A172 (cell line): Measurements from ENCODE around the gene TNFRSF1B. TPM values are rescaled to one million over a fixed set of nuclear protein-coding genes. Genes with fewer than 3 reads are reported as not detected.
"Not testable (repeated sequence)": the region's sequence is repeated elsewhere in the genome, so short reads cannot be mapped to it uniquely, and the experiment has no call there.

Experiments
- DNase-seq: peaks from one replicate; pipeline ENCODE4 v3.0.0-alpha.2; 2015; ENCODE audit warnings: low spot score
- total RNA-seq: library from RNA; depleted of rRNA; stranded (reverse); fragments of >200 nt; shearing (Covaris generic); gene quantifications from 2 replicates; pipeline ENCODE4 v1.2.3, GENCODE V29; 2014

TNFRSF1B gene
- total RNA-seq, 1 experiment from 2014 or later = not detected

GRCh38 chr1:12215118-12215961 is 48.5 kb downstream of the TNFRSF1B start:
- DNase-seq = no peak

GRCh38 chr1:12219800-12220199 is 53.0 kb downstream of the TNFRSF1B start:
- no peak for DNase-seq

- DNase-seq = no peak
These were observed 54.1 kb downstream of the TNFRSF1B start for GRCh38 chr1:12220890-12221289.

- not testable (repeated sequence) for DNase-seq
These were observed 55.9 kb downstream of the TNFRSF1B start for GRCh38 chr1:12222700-12223099.

GRCh38 chr1:12224092-12224491 is 57.3 kb downstream of the TNFRSF1B start:
- DNase-seq = not testable (repeated sequence)

- no peak for DNase-seq
These were observed 62.2 kb downstream of the TNFRSF1B start for GRCh38 chr1:12228979-12229378.

- DNase-seq = no peak
These were observed 62.6 kb downstream of the TNFRSF1B start for GRCh38 chr1:12229386-12229834.

GRCh38 chr1:12229835-12230548 is 63.2 kb downstream of the TNFRSF1B start, which contains the start of gene VPS13D:
VPS13D (plus strand) TSS chr1:12230030; CDS start chr1:12234267, 4,237 bp downstream.
- peak; percentile 11 for DNase-seq

GRCh38 chr1:12230549-12231275 is 63.9 kb downstream of the TNFRSF1B start:
- no peak for DNase-seq

GRCh38 chr1:12231276-12231595 is 64.4 kb downstream of the TNFRSF1B start:
- no peak for DNase-seq

GRCh38 chr1:12232221-12232620 is 65.4 kb downstream of the TNFRSF1B start:
- DNase-seq = no peak

- DNase-seq = no peak
These were observed 77.3 kb downstream of the TNFRSF1B start for GRCh38 chr1:12244078-12244477.

- DNase-seq = no peak
These were observed 77.8 kb downstream of the TNFRSF1B start for GRCh38 chr1:12244585-12244984.

- no peak for DNase-seq
These were observed 78.3 kb downstream of the TNFRSF1B start for GRCh38 chr1:12245116-12245515.

GRCh38 chr1:12245733-12246132 is 78.9 kb downstream of the TNFRSF1B start:
- DNase-seq = no peak

GRCh38 chr1:12246584-12246983 is 79.8 kb downstream of the TNFRSF1B start:
- DNase-seq = no peak

- DNase-seq = no peak
These were observed 82.4 kb downstream of the TNFRSF1B start for GRCh38 chr1:12249181-12249580.

- DNase-seq = no peak
These were observed 83.0 kb downstream of the TNFRSF1B start for GRCh38 chr1:12249748-12250147.

GRCh38 chr1:12251442-12251841 is 84.7 kb downstream of the TNFRSF1B start:
- no peak for DNase-seq

GRCh38 chr1:12255913-12256312 is 89.1 kb downstream of the TNFRSF1B start:
- no peak for DNase-seq

GRCh38 chr1:12258272-12258671 is 91.5 kb downstream of the TNFRSF1B start:
- DNase-seq = no peak
